HCT116 (cell line): ENCODE results near the gene NR2E3. TPM values are rescaled to one million over a fixed set of nuclear protein-coding genes. Genes with fewer than 3 reads are reported as not detected.
A peak's percentile ranks its signal among the peaks of the same experiment; 100 is the strongest.

Experiments
- ATAC-seq: fragments of 200-7000 bp; cut with Tn5 transposase; 2 replicates; pipeline ENCODE4 v1.9.1; 2020; ENCODE audit warnings: mild to moderate bottlenecking, moderate library complexity
- BruUV-seq: library from RNA; stranded (reverse); fragments of 400-500 nt; replicated peaks from 2 replicates; lab custom pipeline; 2021; lab: Mats Ljungman, UMichigan
- CTCF ChIA-PET: fragments of 300-600 bp; sonication (Branson Sonifier 250); formaldehyde crosslinking; loops from one replicate; lab custom pipeline; 2021; ENCODE audit warnings: antibody characterized with exemption; lab: Charles Lee
- POLR2A ChIA-PET: fragments of 300-600, 350-600 bp; sonication (Branson Sonifier 250); formaldehyde crosslinking; loops from one replicate; lab custom pipeline; 2021; ENCODE audit warnings: antibody characterized with exemption; lab: Charles Lee
- RAD21 ChIA-PET, 2 experiments: fragments of 300-600 bp; sonication (Branson Sonifier 250); formaldehyde crosslinking; loops; one replicate each; lab custom pipeline; 2023; ENCODE audit warnings: low total read pairs in 2 of 2; ENCODE audit not compliant: uncharacterized antibody in 2 of 2, unreplicated experiment in 2 of 2, low non-redundant PET in 1 of 2; lab: Charles Lee
- DNase-seq: peaks from one replicate; pipeline ENCODE4 v3.0.0-alpha.2; 2010; ENCODE audit warnings: low read depth, low spot score
- H2AFZ ChIP-seq: fragments of 200-600 bp; shearing (Covaris generic), sonication (generic); 2 replicates; pipeline ENCODE4 v1.6.1; 2017; ENCODE audit warnings: low read depth, mixed run types, mixed read lengths, antibody characterized with exemption, low read length; ENCODE audit not compliant: poor library complexity, severe bottlenecking
- H3K27ac ChIP-seq: 2 replicates; pipeline ENCODE4 v1.5.1; 2012; ENCODE audit warnings: low read depth, low read length
- H3K27me3 ChIP-seq: fragments of 200-600 bp; sonication (generic); 2 replicates; pipeline ENCODE4 v1.6.1; 2016; ENCODE audit warnings: mixed run types, low read length, mixed read lengths; ENCODE audit not compliant: insufficient read depth
- H3K36me3 ChIP-seq, 2 experiments: fragments of 200-500 bp in 1 of 2; fragments of 200-600 bp in 1 of 2; sonication (Bioruptor generic) in 1 of 2; sonication (generic) in 1 of 2; 2 replicates each; pipeline versions ENCODE4 v1.5.1 to v1.6.1; 2014 to 2016; ENCODE audit warnings: low read length in 2 of 2, inconsistent platforms in 1 of 2, mixed read lengths in 1 of 2, mixed run types in 1 of 2; ENCODE audit not compliant: insufficient read depth in 2 of 2, control insufficient read depth in 1 of 2
- H3K4me1 ChIP-seq, 2 experiments: fragments of 200-600 bp in 1 of 2; sonication (generic) in 1 of 2; 2 replicates each; pipeline versions ENCODE4 v1.5.1 to v1.6.1; 2012 to 2017; ENCODE audit warnings: low read length in 2 of 2, inconsistent platforms in 1 of 2, mild to moderate bottlenecking in 1 of 2, mixed read lengths in 1 of 2, mixed run types in 1 of 2, moderate library complexity in 1 of 2; ENCODE audit not compliant: insufficient read depth in 2 of 2, control insufficient read depth in 1 of 2
- H3K4me2 ChIP-seq: fragments of 200-600 bp; sonication (generic); 2 replicates; pipeline ENCODE4 v1.6.1; 2017; ENCODE audit warnings: mixed run types, low read length, mixed read lengths
- H3K4me3 ChIP-seq, 2 experiments: fragments of 200-600 bp in 1 of 2; sonication (generic) in 1 of 2; replicated peaks in 1 of 2; 2 replicates each; pipeline ENCODE4 v1.5.1; 2011 to 2016; ENCODE audit warnings: low read length in 2 of 2, control low read depth in 1 of 2, low read depth in 1 of 2, mild to moderate bottlenecking in 1 of 2, mixed read lengths in 1 of 2, mixed run types in 1 of 2
- H3K79me2 ChIP-seq: fragments of 200-600 bp; sonication (generic); 2 replicates; pipeline ENCODE4 v1.6.1; 2017; ENCODE audit warnings: mild to moderate bottlenecking, mixed run types, low read length, moderate library complexity, mixed read lengths; ENCODE audit not compliant: insufficient read depth
- H3K9ac ChIP-seq: fragments of 200-600 bp; sonication (generic); 2 replicates; pipeline ENCODE4 v1.6.1; 2016; ENCODE audit warnings: low read length, mixed read lengths
- H3K9me2 ChIP-seq: fragments of 200-600 bp; sonication (generic), shearing (Covaris generic); 2 replicates; pipeline ENCODE4 v1.6.1; 2017; ENCODE audit warnings: mixed run types, mild to moderate bottlenecking, moderate library complexity; ENCODE audit not compliant: insufficient read depth
- H3K9me3 ChIP-seq, 2 experiments: fragments of 200-500 bp in 1 of 2; fragments of 200-600 bp in 1 of 2; sonication (Bioruptor generic) in 1 of 2; sonication (generic) in 1 of 2; 2 replicates each; pipeline ENCODE4 v1.6.1; 2014 to 2017; ENCODE audit warnings: low read length in 2 of 2, mixed read lengths in 2 of 2, inconsistent platforms in 1 of 2, low read depth in 1 of 2, mild to moderate bottlenecking in 1 of 2, mixed run types in 1 of 2, moderate library complexity in 1 of 2; ENCODE audit not compliant: control insufficient read depth in 1 of 2, insufficient read depth in 1 of 2
- H4K20me1 ChIP-seq: fragments of 200-600 bp; sonication (generic), shearing (Covaris generic); 2 replicates; pipeline ENCODE4 v1.6.1; 2017; ENCODE audit warnings: mixed run types, mild to moderate bottlenecking, moderate library complexity; ENCODE audit not compliant: insufficient read depth
- CEBPB ChIP-seq: IDR thresholded peaks from 2 replicates; pipeline ENCODE4 v1.6.1; 2012; ENCODE audit warnings: low read depth
- EGR1 ChIP-seq: IDR thresholded peaks from 2 replicates; pipeline ENCODE4 v1.6.1; 2012; ENCODE audit warnings: low read depth
- EZH2phosphoT487 ChIP-seq: fragments of 200-600 bp; IDR thresholded peaks from 2 replicates; pipeline ENCODE4 v1.6.1; 2018; ENCODE audit warnings: antibody characterized with exemption, borderline replicate concordance
- FOSL1 ChIP-seq: IDR thresholded peaks from 2 replicates; pipeline ENCODE4 v1.6.1; 2012; ENCODE audit warnings: low read depth
- JUND ChIP-seq: IDR thresholded peaks from 2 replicates; pipeline ENCODE4 v1.6.1; 2012
- POLR2A ChIP-seq: IDR thresholded peaks from 2 replicates; pipeline ENCODE4 v1.7.0; 2011; ENCODE audit warnings: borderline replicate concordance; ENCODE audit not compliant: insufficient read depth, insufficient read length; ENCODE audit errors: extremely low read depth
- RAD21 ChIP-seq: IDR thresholded peaks from 2 replicates; pipeline ENCODE4 v1.6.1; 2012; ENCODE audit warnings: low read depth, mild to moderate bottlenecking
- SP1 ChIP-seq: IDR thresholded peaks from 2 replicates; pipeline ENCODE4 v1.6.1; 2012; ENCODE audit warnings: low read depth
- YY1 ChIP-seq: IDR thresholded peaks from 2 replicates; pipeline ENCODE4 v1.6.1; 2011; ENCODE audit warnings: low read length, low read depth, moderate library complexity, mild to moderate bottlenecking; ENCODE audit not compliant: insufficient replicate concordance; ENCODE audit errors: extremely low read depth
- ZNF274 ChIP-seq: fragments of 200-500 bp; sonication (Bioruptor generic); IDR thresholded peaks from 2 replicates; pipeline ENCODE4 v1.6.1; 2014; ENCODE audit warnings: mild to moderate bottlenecking, low read depth, low read length, inconsistent platforms
- intact Hi-C: fragments of 100-400 bp; cut with micrococcal nuclease; formaldehyde crosslinking; loops from 2 replicates; pipeline ENCODE4 v1.10.0; 2022
- total RNA-seq: library from RNA; stranded (reverse); gene quantifications from one replicate; pipeline ENCODE4 v1.2.1, GENCODE V29; 2021; ENCODE audit not compliant: unreplicated experiment
- TF ChIP-seq, protein P1 (sequence below): IDR thresholded peaks from 2 replicates; pipeline ENCODE4 v1.6.1; 2012; ENCODE audit warnings: low read depth
- TF ChIP-seq, protein P2 (sequence below): IDR thresholded peaks from 2 replicates; pipeline ENCODE4 v1.6.1; 2012
- TF ChIP-seq, protein P3 (sequence below): IDR thresholded peaks from 2 replicates; pipeline ENCODE4 v1.6.1; 2011; ENCODE audit warnings: mild to moderate bottlenecking, low read length, moderate library complexity; ENCODE audit not compliant: insufficient replicate concordance; ENCODE audit errors: extremely low read depth

The NR2E3 gene
- total RNA-seq, 1 experiment from 2014 or later, result 0.59 TPM

DNA sequence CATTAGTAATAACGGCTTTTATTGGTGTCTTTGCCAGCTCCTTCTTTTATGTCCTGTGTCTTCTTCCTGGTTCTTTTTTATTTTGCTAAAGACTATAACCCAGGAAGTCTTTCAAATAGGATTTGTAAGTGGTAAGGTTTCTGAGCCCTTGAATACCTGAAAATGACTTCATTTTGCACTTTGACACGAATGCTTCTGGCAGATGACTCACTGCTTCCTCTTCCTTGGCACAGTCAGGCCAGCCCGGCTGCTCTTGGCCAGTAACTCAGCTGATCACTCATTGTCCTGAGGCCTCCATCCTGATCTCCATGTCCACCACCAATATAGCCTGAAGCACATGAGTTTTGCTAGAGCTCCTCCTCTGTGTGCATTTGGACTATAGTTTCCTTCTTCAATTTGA, 48.7 kb upstream of the NR2E3 start (continued):
- peak; percentile 18; the same call in 1 of the 2 replicates for TF ChIP-seq RAD21

DNA sequence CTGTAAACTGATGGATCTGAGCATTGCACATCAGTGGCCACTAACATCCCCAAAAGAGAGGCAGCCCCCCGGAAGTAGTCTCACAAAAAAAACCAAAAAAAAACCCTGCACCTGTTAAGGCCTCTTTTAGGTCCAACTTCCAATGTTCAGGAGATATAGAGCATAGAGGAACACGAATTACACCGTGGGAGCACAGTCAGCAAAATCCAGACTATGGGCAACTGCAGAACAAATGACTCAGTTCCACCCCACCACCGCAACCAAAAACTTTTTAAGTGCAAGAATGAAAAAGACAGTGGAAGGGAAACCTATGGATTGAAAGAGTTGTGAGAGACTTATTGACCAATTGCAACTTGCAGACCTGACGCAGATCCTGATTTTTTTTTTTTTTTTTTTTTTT, 42.2 kb upstream of the NR2E3 start:
- DNase-seq, result no peak
- Histone ChIP-seq H2AFZ (no peak overlapping the region), H3K4me1 (no peaks in the 10 kb centered on the region), H3K27me3 (no peaks in the 10 kb centered on the region), H3K36me3 (no peaks in the 10 kb centered on the region), H3K9me3 (no peaks in the 10 kb centered on the region), H3K79me2 (no peaks in the 10 kb centered on the region), H3K4me3 (no peak overlapping the region), H3K27ac (no peak overlapping the region), H3K4me2 (no peak overlapping the region), H4K20me1 (no peaks in the 10 kb centered on the region), H3K9me2 (no peaks in the 10 kb centered on the region), H3K9ac (no peak overlapping the region)
- no TSS peak for BruUV-seq
- intact Hi-C loops, result no loop called here
- CTCF ChIA-PET, result no interaction called here
- POLR2A ChIA-PET, result no interaction called here
- TF ChIP-seq, protein P1, sequence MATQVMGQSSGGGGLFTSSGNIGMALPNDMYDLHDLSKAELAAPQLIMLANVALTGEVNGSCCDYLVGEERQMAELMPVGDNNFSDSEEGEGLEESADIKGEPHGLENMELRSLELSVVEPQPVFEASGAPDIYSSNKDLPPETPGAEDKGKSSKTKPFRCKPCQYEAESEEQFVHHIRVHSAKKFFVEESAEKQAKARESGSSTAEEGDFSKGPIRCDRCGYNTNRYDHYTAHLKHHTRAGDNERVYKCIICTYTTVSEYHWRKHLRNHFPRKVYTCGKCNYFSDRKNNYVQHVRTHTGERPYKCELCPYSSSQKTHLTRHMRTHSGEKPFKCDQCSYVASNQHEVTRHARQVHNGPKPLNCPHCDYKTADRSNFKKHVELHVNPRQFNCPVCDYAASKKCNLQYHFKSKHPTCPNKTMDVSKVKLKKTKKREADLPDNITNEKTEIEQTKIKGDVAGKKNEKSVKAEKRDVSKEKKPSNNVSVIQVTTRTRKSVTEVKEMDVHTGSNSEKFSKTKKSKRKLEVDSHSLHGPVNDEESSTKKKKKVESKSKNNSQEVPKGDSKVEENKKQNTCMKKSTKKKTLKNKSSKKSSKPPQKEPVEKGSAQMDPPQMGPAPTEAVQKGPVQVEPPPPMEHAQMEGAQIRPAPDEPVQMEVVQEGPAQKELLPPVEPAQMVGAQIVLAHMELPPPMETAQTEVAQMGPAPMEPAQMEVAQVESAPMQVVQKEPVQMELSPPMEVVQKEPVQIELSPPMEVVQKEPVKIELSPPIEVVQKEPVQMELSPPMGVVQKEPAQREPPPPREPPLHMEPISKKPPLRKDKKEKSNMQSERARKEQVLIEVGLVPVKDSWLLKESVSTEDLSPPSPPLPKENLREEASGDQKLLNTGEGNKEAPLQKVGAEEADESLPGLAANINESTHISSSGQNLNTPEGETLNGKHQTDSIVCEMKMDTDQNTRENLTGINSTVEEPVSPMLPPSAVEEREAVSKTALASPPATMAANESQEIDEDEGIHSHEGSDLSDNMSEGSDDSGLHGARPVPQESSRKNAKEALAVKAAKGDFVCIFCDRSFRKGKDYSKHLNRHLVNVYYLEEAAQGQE, result no peak
- TF ChIP-seq ZNF274 (no peak), FOSL1 (no peak), CEBPB (no peak), POLR2A (no peak), JUND (no peak), SP1 (no peak), EZH2phosphoT487 (no peak), YY1 (no peak), EGR1 (no peak)
- TF ChIP-seq, protein P2, sequence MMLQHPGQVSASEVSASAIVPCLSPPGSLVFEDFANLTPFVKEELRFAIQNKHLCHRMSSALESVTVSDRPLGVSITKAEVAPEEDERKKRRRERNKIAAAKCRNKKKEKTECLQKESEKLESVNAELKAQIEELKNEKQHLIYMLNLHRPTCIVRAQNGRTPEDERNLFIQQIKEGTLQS, result no peak
- TF ChIP-seq, protein P3, sequence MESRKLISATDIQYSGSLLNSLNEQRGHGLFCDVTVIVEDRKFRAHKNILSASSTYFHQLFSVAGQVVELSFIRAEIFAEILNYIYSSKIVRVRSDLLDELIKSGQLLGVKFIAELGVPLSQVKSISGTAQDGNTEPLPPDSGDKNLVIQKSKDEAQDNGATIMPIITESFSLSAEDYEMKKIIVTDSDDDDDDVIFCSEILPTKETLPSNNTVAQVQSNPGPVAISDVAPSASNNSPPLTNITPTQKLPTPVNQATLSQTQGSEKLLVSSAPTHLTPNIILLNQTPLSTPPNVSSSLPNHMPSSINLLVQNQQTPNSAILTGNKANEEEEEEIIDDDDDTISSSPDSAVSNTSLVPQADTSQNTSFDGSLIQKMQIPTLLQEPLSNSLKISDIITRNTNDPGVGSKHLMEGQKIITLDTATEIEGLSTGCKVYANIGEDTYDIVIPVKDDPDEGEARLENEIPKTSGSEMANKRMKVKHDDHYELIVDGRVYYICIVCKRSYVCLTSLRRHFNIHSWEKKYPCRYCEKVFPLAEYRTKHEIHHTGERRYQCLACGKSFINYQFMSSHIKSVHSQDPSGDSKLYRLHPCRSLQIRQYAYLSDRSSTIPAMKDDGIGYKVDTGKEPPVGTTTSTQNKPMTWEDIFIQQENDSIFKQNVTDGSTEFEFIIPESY, result no peak
- no peak for ATAC-seq
- RAD21 ChIA-PET, result no interaction called here
